Nephron progenitor cell (in vitro differentiated cells): Measurements from ENCODE around the gene INTS15.
"Not testable (repeated sequence)": the region's sequence is repeated elsewhere in the genome, so short reads cannot be mapped to it uniquely, and the experiment has no call there.

Experiments
- DNase-seq: peaks from one replicate; pipeline ENCODE4 v3.0.0; 2021
- H3K27ac Mint-ChIP-seq: 2 replicates; pipeline ENCODE4 v1.8.0; 2021; ENCODE audit warnings: mild to moderate bottlenecking, moderate library complexity, mixed read lengths
- H3K27me3 Mint-ChIP-seq: 2 replicates; pipeline ENCODE4 v1.8.0; 2021; ENCODE audit warnings: mild to moderate bottlenecking, low read depth, mixed read lengths; ENCODE audit not compliant: poor library complexity
- H3K36me3 Mint-ChIP-seq: 2 replicates; pipeline ENCODE4 v1.8.0; 2021; ENCODE audit warnings: low read depth, mixed read lengths
- H3K4me1 Mint-ChIP-seq: 2 replicates; pipeline ENCODE4 v1.8.0; 2021; ENCODE audit warnings: mixed read lengths
- H3K4me3 Mint-ChIP-seq: 2 replicates; pipeline ENCODE4 v1.8.0; 2021; ENCODE audit warnings: mild to moderate bottlenecking, moderate library complexity, mixed read lengths
- H3K9me3 Mint-ChIP-seq: 2 replicates; pipeline ENCODE4 v1.8.0; 2021; ENCODE audit warnings: mild to moderate bottlenecking, moderate library complexity, mixed read lengths
- TF ChIP-seq, protein P1 (sequence below): fragments of 200-600 bp; sonication (generic); IDR thresholded peaks from 2 replicates; pipeline ENCODE4 v1.5.0; 2021; ENCODE audit warnings: antibody characterized with exemption

The INTS15 gene

DNA sequence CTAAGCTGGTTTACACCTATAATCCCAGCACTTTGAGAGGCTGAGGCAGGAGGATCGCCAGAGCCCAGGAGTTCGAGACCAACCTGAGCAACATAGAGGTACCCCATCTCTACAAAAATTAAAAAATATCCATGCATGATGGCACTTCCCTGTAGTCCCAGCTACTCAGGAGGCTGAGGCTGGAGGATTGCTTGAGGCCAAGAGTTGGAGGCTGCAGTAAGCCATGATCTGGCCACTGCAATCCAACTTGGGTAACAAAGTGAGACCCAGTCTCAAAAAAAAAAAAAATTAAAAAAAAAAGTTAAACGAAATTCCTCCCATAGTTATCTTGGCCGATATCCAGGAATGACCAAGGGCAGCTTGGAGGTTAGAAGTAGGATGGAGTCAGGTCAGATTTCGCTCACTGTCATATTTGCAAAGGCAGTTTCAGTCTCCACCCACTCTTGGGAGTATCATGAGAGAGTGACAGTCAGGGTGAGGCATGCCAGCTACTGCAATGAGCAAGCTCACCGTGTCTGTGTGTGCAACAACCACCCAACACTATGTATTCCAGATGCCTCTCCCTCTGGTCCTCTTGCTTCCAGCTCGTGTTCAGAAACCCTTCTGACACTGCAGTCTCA, 18.6 kb upstream of the INTS15 start:
- peaks cover 23% of the 10 kb centered on the region for H3K27me3 Mint-ChIP-seq
- TF ChIP-seq, protein P1, sequence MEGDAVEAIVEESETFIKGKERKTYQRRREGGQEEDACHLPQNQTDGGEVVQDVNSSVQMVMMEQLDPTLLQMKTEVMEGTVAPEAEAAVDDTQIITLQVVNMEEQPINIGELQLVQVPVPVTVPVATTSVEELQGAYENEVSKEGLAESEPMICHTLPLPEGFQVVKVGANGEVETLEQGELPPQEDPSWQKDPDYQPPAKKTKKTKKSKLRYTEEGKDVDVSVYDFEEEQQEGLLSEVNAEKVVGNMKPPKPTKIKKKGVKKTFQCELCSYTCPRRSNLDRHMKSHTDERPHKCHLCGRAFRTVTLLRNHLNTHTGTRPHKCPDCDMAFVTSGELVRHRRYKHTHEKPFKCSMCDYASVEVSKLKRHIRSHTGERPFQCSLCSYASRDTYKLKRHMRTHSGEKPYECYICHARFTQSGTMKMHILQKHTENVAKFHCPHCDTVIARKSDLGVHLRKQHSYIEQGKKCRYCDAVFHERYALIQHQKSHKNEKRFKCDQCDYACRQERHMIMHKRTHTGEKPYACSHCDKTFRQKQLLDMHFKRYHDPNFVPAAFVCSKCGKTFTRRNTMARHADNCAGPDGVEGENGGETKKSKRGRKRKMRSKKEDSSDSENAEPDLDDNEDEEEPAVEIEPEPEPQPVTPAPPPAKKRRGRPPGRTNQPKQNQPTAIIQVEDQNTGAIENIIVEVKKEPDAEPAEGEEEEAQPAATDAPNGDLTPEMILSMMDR: no peak
- H3K9me3 Mint-ChIP-seq: no peaks in the 10 kb centered on the region
- no peaks in the 10 kb centered on the region for H3K36me3 Mint-ChIP-seq
- H3K4me3 Mint-ChIP-seq: no peak overlapping the region
- peaks cover 12% of the 10 kb centered on the region for H3K4me1 Mint-ChIP-seq
- H3K27ac Mint-ChIP-seq: no peak overlapping the region
- DNase-seq: no peak

DNA sequence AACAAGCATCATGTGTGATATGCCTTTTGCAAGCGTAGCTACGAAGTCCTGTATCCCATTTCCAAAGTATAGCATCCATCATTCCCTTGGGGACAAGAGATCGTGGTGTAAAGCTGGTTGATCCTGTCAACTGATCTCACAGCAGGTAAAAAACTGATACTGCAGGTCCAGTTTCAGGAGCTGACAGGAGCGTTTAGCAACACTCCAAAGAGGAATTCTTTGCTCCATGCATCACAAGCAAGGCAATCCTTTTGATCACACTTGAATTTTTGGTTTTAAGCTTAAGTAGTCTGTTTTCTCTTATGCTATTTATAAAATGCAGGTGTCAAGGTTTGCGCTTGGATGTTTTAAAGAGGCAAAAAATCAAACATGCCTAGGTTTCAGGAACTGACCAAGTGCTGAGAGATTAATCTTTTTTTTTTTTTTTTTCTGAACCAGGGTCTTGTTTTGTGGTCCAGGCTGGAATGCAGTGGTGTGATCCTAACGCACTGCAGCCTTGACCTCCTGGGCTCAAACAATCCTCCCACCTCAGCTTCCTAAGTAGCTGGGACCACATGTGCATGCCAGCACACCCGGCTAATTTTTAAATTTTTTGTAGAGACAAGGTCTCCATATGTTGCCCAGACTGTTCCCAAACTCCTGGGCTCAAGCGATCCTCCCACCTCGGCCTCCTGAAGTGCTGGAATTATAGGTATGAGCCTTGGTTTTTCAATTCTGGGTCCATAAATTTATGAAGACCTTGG, 14.4 kb upstream of the INTS15 start:
- DNase-seq: no peak
- TF ChIP-seq, protein P1: no peak
- H3K36me3 Mint-ChIP-seq: peaks cover 16% of the 10 kb centered on the region
- peak overlapping the region; percentile 73 for H3K4me3 Mint-ChIP-seq
- H3K27me3 Mint-ChIP-seq: peaks cover 19% of the 10 kb centered on the region
- H3K27ac Mint-ChIP-seq: no peak overlapping the region
- peaks cover 31% of the 10 kb centered on the region for H3K4me1 Mint-ChIP-seq
- H3K9me3 Mint-ChIP-seq: no peaks in the 10 kb centered on the region

DNA sequence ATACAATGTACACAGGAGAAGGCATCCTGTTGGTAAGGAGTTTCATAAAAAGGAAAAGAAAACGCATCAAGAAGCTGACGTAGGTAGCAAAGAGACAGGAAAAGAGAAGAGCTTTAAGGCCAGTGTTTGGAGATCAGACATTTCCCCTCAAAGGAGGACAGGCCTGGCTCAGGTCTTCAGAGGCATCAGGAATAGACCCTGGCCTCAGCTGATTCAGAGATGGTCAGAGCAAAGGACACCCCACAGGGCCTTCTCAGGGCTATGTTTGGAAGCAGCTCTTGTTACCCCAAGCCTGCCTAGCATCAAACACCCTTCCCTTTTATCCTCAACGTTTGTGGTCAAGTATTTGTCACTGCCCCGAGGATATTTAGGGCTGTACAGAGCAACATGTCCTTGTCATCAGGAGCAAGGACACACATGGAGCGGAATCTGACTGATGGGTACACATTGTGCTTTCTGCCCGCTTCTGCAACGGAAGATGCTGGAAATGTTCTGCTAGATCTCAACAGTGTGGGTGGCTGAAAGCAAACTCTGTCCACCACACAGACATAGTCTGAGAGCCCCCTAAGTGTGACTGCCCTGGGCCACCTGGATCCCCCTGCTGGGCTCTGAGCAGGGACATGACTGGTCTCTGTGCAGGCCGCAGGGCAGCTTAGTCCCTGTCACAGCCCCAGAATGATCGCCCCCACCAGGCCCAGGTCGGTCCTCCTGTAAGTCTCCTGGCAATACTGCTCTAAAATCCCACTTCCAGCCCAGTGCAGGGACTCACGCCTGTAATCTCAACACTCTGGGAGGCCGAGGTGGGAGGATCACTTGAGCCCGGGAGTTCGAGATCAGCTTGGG, 13.6 kb upstream of the INTS15 start:
- TF ChIP-seq, protein P1: no peak
- Mint-ChIP-seq H3K27ac (no peak overlapping the region), H3K9me3 (no peaks in the 10 kb centered on the region), H3K27me3 (peaks cover 19% of the 10 kb centered on the region), H3K36me3 (peaks cover 24% of the 10 kb centered on the region), H3K4me3 (peak overlapping the region; percentile 73), H3K4me1 (peaks cover 31% of the 10 kb centered on the region)
- DNase-seq: no peak

DNA sequence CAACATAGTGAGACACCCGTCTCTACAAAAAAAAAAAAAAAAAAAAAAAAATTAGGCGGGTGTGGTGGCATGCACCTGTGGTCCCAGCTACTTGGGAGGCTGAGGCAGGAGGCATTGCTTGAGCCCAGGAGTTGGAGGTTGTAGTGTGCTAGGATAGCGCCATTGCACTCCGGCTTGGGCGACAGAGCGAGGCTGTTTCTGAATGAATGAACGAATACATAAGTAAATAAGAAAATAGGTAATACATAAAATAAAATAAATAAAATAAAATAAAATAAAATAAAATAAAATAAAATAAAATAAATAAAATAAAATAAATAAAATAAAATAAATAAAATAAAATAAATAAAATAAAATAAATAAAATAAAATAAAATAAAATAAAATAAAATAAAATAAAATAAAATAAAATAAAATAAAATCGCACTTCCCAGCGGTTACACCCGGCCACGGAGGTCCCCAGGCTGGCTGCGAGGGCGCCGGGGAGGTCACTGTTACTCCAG, 12.9 kb upstream of the INTS15 start:
- H3K4me3 Mint-ChIP-seq: peak overlapping the region; percentile 91
- peaks cover 30% of the 10 kb centered on the region for H3K36me3 Mint-ChIP-seq
- not testable (repeated sequence) for H3K27ac Mint-ChIP-seq, H3K9me3 Mint-ChIP-seq, DNase-seq
- peaks cover 18% of the 10 kb centered on the region for H3K27me3 Mint-ChIP-seq
- peaks cover 31% of the 10 kb centered on the region for H3K4me1 Mint-ChIP-seq

DNA sequence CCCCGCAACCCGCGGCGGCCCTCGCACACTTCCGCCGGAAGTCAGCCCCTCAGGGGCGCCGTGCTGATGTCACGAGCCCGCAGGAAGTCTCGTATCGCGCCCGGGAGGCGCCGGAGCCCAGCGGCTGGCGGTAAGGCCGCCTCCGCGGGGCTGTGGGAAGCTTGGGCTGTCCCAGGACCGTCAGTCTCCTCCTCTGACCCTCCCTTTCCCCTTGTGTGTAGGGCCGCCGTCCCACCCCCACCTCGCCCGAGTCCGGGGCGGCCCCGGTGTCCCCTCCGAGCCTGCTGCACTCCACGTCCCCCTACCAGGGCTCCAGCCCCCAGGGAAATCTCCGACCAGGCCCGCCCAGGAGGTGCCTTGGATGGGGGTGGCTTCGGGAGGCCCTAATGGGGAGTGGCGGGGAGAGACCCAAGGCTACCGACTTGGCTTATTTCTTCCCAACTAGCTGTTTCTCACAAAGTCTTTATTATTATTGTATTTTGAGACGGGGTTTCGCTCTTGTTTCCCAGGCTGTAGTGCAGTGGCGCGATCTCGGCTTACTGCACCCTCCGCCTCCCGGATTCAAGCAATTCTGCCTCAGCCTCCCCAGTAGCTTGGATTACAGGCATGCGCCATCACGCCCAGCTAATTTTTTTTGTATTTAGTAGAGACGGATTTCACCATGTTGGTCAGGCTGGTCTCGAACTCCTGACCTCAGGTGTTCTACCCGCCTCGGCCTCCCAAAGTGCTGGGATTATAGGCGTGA, 12.3 kb upstream of the INTS15 start, which contains the start of gene ZDHHC4:
TSS of gene ZDHHC4 (plus strand) at position 86 of the 745 bp plus-strand sequence. CDS start 3,108 bp downstream, outside the sequence.
- TF ChIP-seq, protein P1: no peak
- H3K27ac Mint-ChIP-seq: peak within 1 kb of the TSS; percentile 96
- peak; percentile 84 for DNase-seq
- peaks cover 31% of the 10 kb centered on the region for H3K4me1 Mint-ChIP-seq
- H3K4me3 Mint-ChIP-seq: peak within 1 kb of the TSS; percentile 91
- H3K9me3 Mint-ChIP-seq: no peaks in the 10 kb centered on the region
- H3K36me3 Mint-ChIP-seq: peaks cover 37% of the 10 kb centered on the region
- peaks cover 14% of the 10 kb centered on the region for H3K27me3 Mint-ChIP-seq
